DOHH2 (cell line): ENCODE measurements around the gene PCTP.
A peak's percentile ranks its signal among the peaks of the same experiment; 100 is the strongest.

Experiments
- H3F3A ChIP-seq: fragments of 200-600 bp; sonication (generic), shearing (Covaris generic); 2 replicates; pipeline ENCODE4 v1.6.0; 2016; ENCODE audit warnings: antibody characterized with exemption, mild to moderate bottlenecking; ENCODE audit not compliant: control insufficient read depth, insufficient read depth
- H3K27ac ChIP-seq: fragments of 200-600 bp; sonication (generic); 2 replicates; pipeline ENCODE4 v1.5.1; 2014; ENCODE audit warnings: low read depth, mild to moderate bottlenecking, low read length, moderate library complexity
- H3K27me3 ChIP-seq: fragments of 200-600 bp; sonication (generic); 2 replicates; pipeline ENCODE4 v1.6.1; 2014; ENCODE audit warnings: mild to moderate bottlenecking, low read length, mixed read lengths; ENCODE audit not compliant: control insufficient read depth
- H3K36me3 ChIP-seq: fragments of 200-600 bp; sonication (generic); 2 replicates; pipeline ENCODE4 v1.6.1; 2014; ENCODE audit warnings: mild to moderate bottlenecking, low read length, moderate library complexity, mixed read lengths; ENCODE audit not compliant: control insufficient read depth
- H3K4me1 ChIP-seq: fragments of 200-600 bp; sonication (generic); 2 replicates; pipeline ENCODE4 v1.6.1; 2014; ENCODE audit warnings: mild to moderate bottlenecking, low read length, mixed read lengths; ENCODE audit not compliant: control insufficient read depth
- H3K4me2 ChIP-seq: fragments of 200-600 bp; sonication (generic); 2 replicates; pipeline ENCODE4 v1.6.0; 2014; ENCODE audit warnings: mild to moderate bottlenecking, low read length, moderate library complexity
- H3K4me3 ChIP-seq: fragments of 200-600 bp; sonication (generic); 2 replicates; pipeline ENCODE4 v1.5.1; 2014; ENCODE audit warnings: mild to moderate bottlenecking, low read length, mixed read lengths
- H3K79me2 ChIP-seq: fragments of 200-600 bp; sonication (generic); 2 replicates; pipeline ENCODE4 v1.6.1; 2014; ENCODE audit warnings: mild to moderate bottlenecking, low read length, mixed read lengths; ENCODE audit not compliant: control insufficient read depth
- H3K9me2 ChIP-seq: fragments of 200-600 bp; sonication (generic); replicated peaks from 2 replicates; pipeline ENCODE4 v1.6.1; 2014; ENCODE audit warnings: mild to moderate bottlenecking, low read length, mixed read lengths; ENCODE audit not compliant: control insufficient read depth
- H3K9me3 ChIP-seq: fragments of 200-600 bp; sonication (generic); 2 replicates; pipeline ENCODE4 v1.6.1; 2014; ENCODE audit warnings: antibody characterized with exemption, low read length, mixed read lengths; ENCODE audit not compliant: control insufficient read depth, insufficient read depth
- H4K20me1 ChIP-seq: fragments of 200-600 bp; sonication (generic); 2 replicates; pipeline ENCODE4 v1.6.0; 2014; ENCODE audit warnings: low read depth, mild to moderate bottlenecking, antibody characterized with exemption, low read length, moderate library complexity; ENCODE audit not compliant: control insufficient read depth, insufficient read depth
- EZH2phosphoT487 ChIP-seq: fragments of 200-600 bp; sonication (generic); IDR thresholded peaks from 2 replicates; pipeline ENCODE4 v1.6.1; 2017; ENCODE audit warnings: borderline replicate concordance, mild to moderate bottlenecking, antibody characterized with exemption, low read length, moderate library complexity, mixed read lengths
- TF ChIP-seq, protein P1 (sequence below): fragments of 200-600 bp; sonication (generic); IDR thresholded peaks from one replicate; pipeline ENCODE4 v1.5.1; 2014; ENCODE audit warnings: antibody characterized with exemption, mild to moderate bottlenecking, low read depth, low read length; ENCODE audit not compliant: poor library complexity, severe bottlenecking

PCTP gene

DNA sequence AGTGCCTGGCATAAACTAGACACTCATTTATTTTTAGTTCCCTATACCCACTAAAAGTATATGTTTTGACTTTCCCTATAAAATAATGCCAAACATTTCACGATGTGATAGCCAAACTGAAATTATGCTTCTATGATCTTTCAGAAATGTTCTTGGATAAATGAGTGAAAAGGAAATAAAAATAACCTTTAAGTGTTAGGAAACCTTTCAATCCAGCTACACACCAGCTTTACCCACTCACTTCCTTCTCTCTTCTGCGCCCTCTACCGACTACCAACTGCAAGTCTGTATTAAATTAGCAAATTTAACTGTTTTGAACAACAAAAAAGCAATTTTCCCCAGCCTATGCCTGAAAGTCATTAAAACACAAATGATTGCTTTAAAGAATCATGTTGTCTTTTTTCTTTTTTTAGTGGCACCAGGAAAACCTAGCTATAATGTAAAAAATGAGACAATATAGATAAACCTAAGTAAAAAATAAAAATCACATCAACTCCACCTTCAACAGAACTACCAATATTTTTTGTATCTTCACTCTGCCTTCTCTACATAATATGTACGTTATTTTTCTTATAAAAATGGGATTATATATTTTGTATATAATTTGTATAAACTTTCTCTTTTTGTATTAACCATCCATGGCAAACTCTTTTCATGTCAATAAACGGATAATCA is 15.0 kb upstream of the PCTP start:
- H3K27me3 ChIP-seq: no peaks in the 10 kb centered on the region
- H3K27ac ChIP-seq: no peak overlapping the region
- H4K20me1 ChIP-seq: no peaks in the 10 kb centered on the region
- H3K9me3 ChIP-seq: no peaks in the 10 kb centered on the region
- no peaks in the 10 kb centered on the region for H3K36me3 ChIP-seq
- H3K9me2 ChIP-seq: no peaks in the 10 kb centered on the region
- TF ChIP-seq, protein P1, sequence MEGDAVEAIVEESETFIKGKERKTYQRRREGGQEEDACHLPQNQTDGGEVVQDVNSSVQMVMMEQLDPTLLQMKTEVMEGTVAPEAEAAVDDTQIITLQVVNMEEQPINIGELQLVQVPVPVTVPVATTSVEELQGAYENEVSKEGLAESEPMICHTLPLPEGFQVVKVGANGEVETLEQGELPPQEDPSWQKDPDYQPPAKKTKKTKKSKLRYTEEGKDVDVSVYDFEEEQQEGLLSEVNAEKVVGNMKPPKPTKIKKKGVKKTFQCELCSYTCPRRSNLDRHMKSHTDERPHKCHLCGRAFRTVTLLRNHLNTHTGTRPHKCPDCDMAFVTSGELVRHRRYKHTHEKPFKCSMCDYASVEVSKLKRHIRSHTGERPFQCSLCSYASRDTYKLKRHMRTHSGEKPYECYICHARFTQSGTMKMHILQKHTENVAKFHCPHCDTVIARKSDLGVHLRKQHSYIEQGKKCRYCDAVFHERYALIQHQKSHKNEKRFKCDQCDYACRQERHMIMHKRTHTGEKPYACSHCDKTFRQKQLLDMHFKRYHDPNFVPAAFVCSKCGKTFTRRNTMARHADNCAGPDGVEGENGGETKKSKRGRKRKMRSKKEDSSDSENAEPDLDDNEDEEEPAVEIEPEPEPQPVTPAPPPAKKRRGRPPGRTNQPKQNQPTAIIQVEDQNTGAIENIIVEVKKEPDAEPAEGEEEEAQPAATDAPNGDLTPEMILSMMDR: peak; percentile 61
- no peak for TF ChIP-seq EZH2phosphoT487
- H3K4me3 ChIP-seq: no peak overlapping the region
- peaks cover 12% of the 10 kb centered on the region for H3F3A ChIP-seq
- H3K4me2 ChIP-seq: no peak overlapping the region
- H3K79me2 ChIP-seq: no peaks in the 10 kb centered on the region
- H3K4me1 ChIP-seq: peaks cover 80% of the 10 kb centered on the region

DNA sequence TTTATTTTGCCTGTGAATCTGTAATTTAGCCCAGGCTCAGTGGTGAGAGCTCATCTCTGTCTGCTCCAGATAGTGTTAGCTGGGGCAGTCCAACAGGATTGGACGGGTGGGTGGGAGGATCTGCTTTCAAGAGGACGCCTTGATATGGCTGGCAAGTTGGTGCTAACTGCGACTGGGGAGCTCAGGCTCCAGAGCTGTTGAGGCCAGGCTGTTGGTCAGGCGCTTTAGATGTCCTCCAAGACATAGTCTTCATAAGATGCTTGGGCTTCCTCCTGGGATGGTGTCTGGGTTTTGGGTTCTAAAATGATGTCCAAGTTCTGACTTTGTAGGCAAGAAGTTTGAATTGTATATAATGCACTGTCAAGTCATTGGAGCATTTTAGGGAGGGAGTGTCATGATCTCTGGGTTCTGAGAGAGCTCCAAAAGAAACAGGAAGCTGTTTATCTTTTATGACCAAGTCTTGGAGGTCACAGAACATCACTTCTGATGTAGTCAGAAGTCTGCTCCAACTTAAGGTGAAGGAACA is 12.8 kb upstream of the PCTP start:
- Histone ChIP-seq H3K9me2 (no peaks in the 10 kb centered on the region), H4K20me1 (no peaks in the 10 kb centered on the region), H3K79me2 (no peaks in the 10 kb centered on the region), H3K4me2 (peak overlapping the region; percentile 64), H3K36me3 (no peaks in the 10 kb centered on the region), H3K27ac (peak overlapping the region; percentile 79), H3K4me3 (peak overlapping the region; percentile 46), H3K4me1 (peaks cover 92% of the 10 kb centered on the region), H3F3A (peaks cover 12% of the 10 kb centered on the region), H3K9me3 (no peaks in the 10 kb centered on the region), H3K27me3 (no peaks in the 10 kb centered on the region)
- no peak for TF ChIP-seq EZH2phosphoT487

DNA sequence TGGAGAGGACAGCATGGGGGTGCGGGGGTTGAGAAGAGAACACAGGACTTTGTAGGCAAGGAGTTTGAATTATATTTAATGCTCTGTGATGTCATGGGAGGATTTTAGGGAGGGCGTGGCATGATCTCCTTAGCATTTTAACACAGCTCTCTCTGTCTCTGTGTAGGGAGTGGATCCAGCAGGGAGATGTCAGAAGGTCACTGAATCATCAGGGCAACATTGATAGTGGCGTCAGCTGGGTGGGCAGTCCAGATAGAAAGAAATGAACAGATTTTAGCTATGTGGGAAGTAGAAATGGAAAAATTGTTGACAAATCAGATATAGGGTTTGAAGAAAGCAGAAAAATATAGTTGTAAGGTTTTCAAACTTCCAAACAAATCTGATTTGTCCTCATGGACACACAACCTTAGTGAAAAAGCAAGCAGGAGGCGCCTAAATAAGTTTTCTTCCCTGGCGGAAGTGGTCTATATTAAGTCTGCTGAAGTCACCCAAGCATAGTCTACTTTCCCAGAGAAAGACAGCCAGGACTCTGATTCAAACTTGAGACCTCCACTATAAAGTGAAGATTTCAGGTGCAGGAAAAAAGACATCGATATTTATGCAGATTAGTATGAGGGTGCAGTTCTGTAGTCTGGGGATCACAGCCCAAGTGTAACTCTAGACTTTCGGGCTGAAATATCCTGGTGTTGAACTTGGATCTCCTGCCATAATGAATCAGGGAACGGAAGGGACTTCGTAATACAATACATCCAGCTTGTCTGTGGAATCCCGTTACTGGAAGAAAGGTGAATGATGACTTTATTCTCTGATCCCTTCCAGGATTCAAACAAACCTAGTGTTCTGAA is 10.1 kb upstream of the PCTP start:
- H3K36me3 ChIP-seq: no peaks in the 10 kb centered on the region
- no peak for TF ChIP-seq EZH2phosphoT487
- TF ChIP-seq, protein P1: no peak
- H3K4me2 ChIP-seq: no peak overlapping the region

GRCh38 chr17:55741356-55741700 is 9.5 kb upstream of the PCTP start:
- Histone ChIP-seq H3K36me3 (no peaks in the 10 kb centered on the region), H3K4me2 (no peak overlapping the region), H3K9me3 (no peaks in the 10 kb centered on the region), H3K4me3 (no peak overlapping the region), H3K27ac (no peak overlapping the region), H4K20me1 (no peaks in the 10 kb centered on the region), H3F3A (peaks cover 16% of the 10 kb centered on the region), H3K4me1 (peaks cover 66% of the 10 kb centered on the region), H3K9me2 (no peaks in the 10 kb centered on the region), H3K27me3 (no peaks in the 10 kb centered on the region), H3K79me2 (no peaks in the 10 kb centered on the region)
- TF ChIP-seq EZH2phosphoT487: no peak
- TF ChIP-seq, protein P1: no peak

More for the DNA sequence above, 10.1 kb upstream of the PCTP start:
- peaks cover 71% of the 10 kb centered on the region for H3K4me1 ChIP-seq
- H3K79me2 ChIP-seq: no peaks in the 10 kb centered on the region
- no peak overlapping the region for H3K4me3 ChIP-seq
- no peaks in the 10 kb centered on the region for H3K9me2 ChIP-seq
- no peak overlapping the region for H3K27ac ChIP-seq
- H3K9me3 ChIP-seq: no peaks in the 10 kb centered on the region
- no peaks in the 10 kb centered on the region for H3K27me3 ChIP-seq
- no peaks in the 10 kb centered on the region for H4K20me1 ChIP-seq
- H3F3A ChIP-seq: peaks cover 16% of the 10 kb centered on the region
